SU-DHL-6 (cell line): ENCODE measurements around the gene VTCN1.

Experiments used
- H2AFZ ChIP-seq: fragments of 200-600 bp; sonication (generic); 2 replicates; pipeline ENCODE4 v1.6.1; 2014; ENCODE audit warnings: low read depth, mild to moderate bottlenecking, moderate library complexity, mixed read lengths, antibody characterized with exemption, low read length; ENCODE audit not compliant: severe bottlenecking
- H3F3A ChIP-seq: fragments of 200-600 bp; shearing (Covaris generic); 2 replicates; pipeline ENCODE4 v1.6.0; 2016; ENCODE audit warnings: antibody characterized with exemption, mild to moderate bottlenecking; ENCODE audit not compliant: insufficient read depth
- H3K27ac ChIP-seq: fragments of 200-600 bp; sonication (generic); 2 replicates; pipeline ENCODE4 v1.5.1; 2016; ENCODE audit warnings: low read depth, mild to moderate bottlenecking, low read length, moderate library complexity, mixed read lengths
- H3K27me3 ChIP-seq: fragments of 200-600 bp; sonication (generic), shearing (Covaris generic); 2 replicates; pipeline ENCODE4 v1.6.0; 2014; ENCODE audit warnings: mild to moderate bottlenecking, low read length
- H3K36me3 ChIP-seq: fragments of 200-600 bp; sonication (generic); 2 replicates; pipeline ENCODE4 v1.6.1; 2014; ENCODE audit warnings: mild to moderate bottlenecking, low read length, mixed read lengths
- H3K4me2 ChIP-seq: fragments of 300-600, 200-600 bp; shearing (Covaris generic), sonication (generic); 2 replicates; pipeline ENCODE4 v1.6.0; 2014; ENCODE audit warnings: low read length, low read depth, mild to moderate bottlenecking; ENCODE audit not compliant: poor library complexity, severe bottlenecking
- H3K4me3 ChIP-seq: fragments of 200-600 bp; sonication (generic); 2 replicates; pipeline ENCODE4 v1.5.1; 2014; ENCODE audit warnings: antibody characterized with exemption, low read length, mild to moderate bottlenecking, mixed read lengths; ENCODE audit not compliant: insufficient read depth, poor library complexity, severe bottlenecking
- H3K79me2 ChIP-seq: fragments of 200-600 bp; sonication (generic); 2 replicates; pipeline ENCODE4 v1.6.1; 2014; ENCODE audit warnings: mild to moderate bottlenecking, low read length, moderate library complexity; ENCODE audit not compliant: insufficient read depth
- H3K9ac ChIP-seq: fragments of 200-600 bp; sonication (generic); 2 replicates; pipeline ENCODE4 v1.7.0; 2014; ENCODE audit warnings: mild to moderate bottlenecking, low read length
- H3K9me2 ChIP-seq: fragments of 200-600 bp; sonication (generic); replicated peaks from 2 replicates; pipeline ENCODE4 v1.6.1; 2014; ENCODE audit warnings: low read length; ENCODE audit not compliant: insufficient read depth
- H3K9me3 ChIP-seq: fragments of 200-600 bp; sonication (generic); 2 replicates; pipeline ENCODE4 v1.6.1; 2014; ENCODE audit warnings: low read length, mixed read lengths; ENCODE audit not compliant: insufficient read depth
- H4K20me1 ChIP-seq: fragments of 200-600 bp; sonication (generic); 2 replicates; pipeline ENCODE4 v1.6.1; 2014; ENCODE audit warnings: low read depth, mild to moderate bottlenecking, antibody characterized with exemption, low read length, moderate library complexity, mixed read lengths
- EZH2phosphoT487 ChIP-seq: fragments of 200-600 bp; sonication (generic), shearing (Covaris generic); conservative IDR thresholded peaks from 2 replicates; pipeline ENCODE4 v1.6.1; 2018; ENCODE audit warnings: mild to moderate bottlenecking, antibody characterized with exemption, low read length, moderate library complexity, mixed read lengths
- TF ChIP-seq, protein P1 (sequence below): fragments of 200-600 bp; sonication (generic); IDR thresholded peaks from one replicate; pipeline ENCODE4 v1.5.1; 2017; ENCODE audit warnings: antibody characterized with exemption, mild to moderate bottlenecking, low read length, moderate library complexity; ENCODE audit not compliant: insufficient read depth, poor library complexity, severe bottlenecking

VTCN1 gene

DNA sequence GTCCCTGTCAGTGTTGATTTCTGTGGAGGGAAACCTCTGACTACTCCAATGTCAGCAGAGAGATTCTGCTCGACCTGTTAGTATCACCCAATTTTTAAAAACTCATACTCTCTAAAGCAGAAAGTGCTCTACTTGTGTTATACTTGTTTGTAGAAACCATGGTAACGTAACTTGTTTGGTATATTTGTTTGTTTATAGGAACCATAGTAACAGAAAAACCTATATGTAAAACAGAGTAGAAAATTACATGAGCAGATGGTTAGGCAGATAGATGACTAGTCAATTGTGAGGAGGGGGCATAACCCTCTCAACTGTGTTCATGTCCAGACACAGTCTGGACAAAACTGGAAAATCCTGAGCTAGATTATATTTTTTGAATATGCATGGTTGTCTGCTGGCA is 95.8 kb downstream of the VTCN1 start:
- no peak overlapping the region for H3K4me2 ChIP-seq
- H3F3A ChIP-seq = no peaks in the 10 kb centered on the region
- no peak overlapping the region for H2AFZ ChIP-seq
- H3K9me3 ChIP-seq = no peaks in the 10 kb centered on the region
- H3K79me2 ChIP-seq = no peaks in the 10 kb centered on the region
- TF ChIP-seq, protein P1, sequence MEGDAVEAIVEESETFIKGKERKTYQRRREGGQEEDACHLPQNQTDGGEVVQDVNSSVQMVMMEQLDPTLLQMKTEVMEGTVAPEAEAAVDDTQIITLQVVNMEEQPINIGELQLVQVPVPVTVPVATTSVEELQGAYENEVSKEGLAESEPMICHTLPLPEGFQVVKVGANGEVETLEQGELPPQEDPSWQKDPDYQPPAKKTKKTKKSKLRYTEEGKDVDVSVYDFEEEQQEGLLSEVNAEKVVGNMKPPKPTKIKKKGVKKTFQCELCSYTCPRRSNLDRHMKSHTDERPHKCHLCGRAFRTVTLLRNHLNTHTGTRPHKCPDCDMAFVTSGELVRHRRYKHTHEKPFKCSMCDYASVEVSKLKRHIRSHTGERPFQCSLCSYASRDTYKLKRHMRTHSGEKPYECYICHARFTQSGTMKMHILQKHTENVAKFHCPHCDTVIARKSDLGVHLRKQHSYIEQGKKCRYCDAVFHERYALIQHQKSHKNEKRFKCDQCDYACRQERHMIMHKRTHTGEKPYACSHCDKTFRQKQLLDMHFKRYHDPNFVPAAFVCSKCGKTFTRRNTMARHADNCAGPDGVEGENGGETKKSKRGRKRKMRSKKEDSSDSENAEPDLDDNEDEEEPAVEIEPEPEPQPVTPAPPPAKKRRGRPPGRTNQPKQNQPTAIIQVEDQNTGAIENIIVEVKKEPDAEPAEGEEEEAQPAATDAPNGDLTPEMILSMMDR = no peak
- no peak for TF ChIP-seq EZH2phosphoT487
- H3K4me3 ChIP-seq = no peak overlapping the region
- H3K27ac ChIP-seq = no peak overlapping the region
- H3K9me2 ChIP-seq = no peaks in the 10 kb centered on the region
- no peaks in the 10 kb centered on the region for H4K20me1 ChIP-seq
- H3K27me3 ChIP-seq = no peaks in the 10 kb centered on the region
- no peak overlapping the region for H3K9ac ChIP-seq
- no peaks in the 10 kb centered on the region for H3K36me3 ChIP-seq

DNA sequence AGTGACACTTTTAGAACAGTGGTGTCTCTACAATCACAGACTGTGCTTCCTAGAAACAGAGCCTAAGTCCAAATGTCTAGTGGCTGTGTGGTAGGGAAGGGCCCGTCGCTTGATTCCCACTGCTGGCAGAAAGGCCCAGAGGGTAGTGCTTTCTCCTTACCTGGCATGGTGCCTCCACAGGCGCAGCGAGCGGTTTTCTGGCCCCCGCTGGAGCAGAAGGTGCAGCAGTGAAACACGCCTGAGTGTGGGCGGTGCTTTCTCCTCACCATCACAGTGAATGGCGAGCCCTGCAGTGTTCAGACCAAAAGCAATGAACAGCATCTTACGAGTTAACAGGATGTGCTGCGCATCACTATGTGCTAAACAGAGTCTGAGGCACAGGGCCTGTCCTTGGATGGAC is 97.5 kb downstream of the VTCN1 start:
- H3K27ac ChIP-seq = no peak overlapping the region
- H3K9me2 ChIP-seq = no peaks in the 10 kb centered on the region
- no peaks in the 10 kb centered on the region for H3K79me2 ChIP-seq
- no peaks in the 10 kb centered on the region for H4K20me1 ChIP-seq
- H3K4me3 ChIP-seq = no peak overlapping the region
- no peak overlapping the region for H3K4me2 ChIP-seq
- no peaks in the 10 kb centered on the region for H3K36me3 ChIP-seq
- TF ChIP-seq, protein P1 = no peak
- TF ChIP-seq EZH2phosphoT487 = no peak
- H3K9ac ChIP-seq = no peak overlapping the region
- H3K9me3 ChIP-seq = no peaks in the 10 kb centered on the region
- no peaks in the 10 kb centered on the region for H3F3A ChIP-seq
- no peaks in the 10 kb centered on the region for H3K27me3 ChIP-seq
- H2AFZ ChIP-seq = no peak overlapping the region

DNA sequence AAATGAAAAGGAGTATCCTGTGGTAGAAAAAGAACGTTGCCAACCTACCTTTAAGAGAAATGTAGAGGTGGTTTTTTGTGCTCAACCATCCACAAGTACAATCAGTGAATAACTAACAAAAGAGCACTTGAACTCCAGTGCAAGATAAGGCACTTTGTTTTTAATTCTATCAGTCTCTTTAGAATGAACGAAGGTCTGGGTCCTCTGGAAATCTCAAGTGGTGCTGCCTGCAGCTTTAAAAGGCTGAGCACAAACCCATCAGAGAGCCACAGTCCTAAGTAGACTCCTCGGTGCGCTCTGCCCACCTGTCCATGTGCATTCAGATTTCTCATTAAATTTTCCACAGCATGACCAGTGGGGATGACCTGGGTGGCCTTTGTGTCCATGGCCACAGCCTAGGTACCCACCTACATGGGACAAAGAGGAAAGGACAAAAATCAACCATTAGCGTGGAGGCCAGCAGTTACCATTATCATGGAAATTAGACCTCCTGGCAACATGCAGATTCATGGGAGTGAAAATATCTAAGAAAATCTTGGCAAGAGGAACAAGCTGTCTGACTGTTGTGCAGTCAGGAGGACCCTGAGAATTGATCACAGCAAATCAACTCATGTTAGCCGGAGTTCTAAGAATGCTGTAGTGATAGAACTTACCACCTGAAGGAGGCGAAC is 98.5 kb downstream of the VTCN1 start:
- Histone ChIP-seq H3K9me3 (no peaks in the 10 kb centered on the region), H3K79me2 (no peaks in the 10 kb centered on the region), H3F3A (no peaks in the 10 kb centered on the region), H3K27ac (no peak overlapping the region), H3K9ac (no peak overlapping the region), H2AFZ (no peak overlapping the region), H3K4me3 (no peak overlapping the region), H3K4me2 (no peak overlapping the region), H4K20me1 (no peaks in the 10 kb centered on the region), H3K27me3 (no peaks in the 10 kb centered on the region), H3K36me3 (no peaks in the 10 kb centered on the region), H3K9me2 (no peaks in the 10 kb centered on the region)
- TF ChIP-seq, protein P1 = no peak
- no peak for TF ChIP-seq EZH2phosphoT487
